Stimulated activated CD8-positive, alpha-beta memory T cell treated with anti-CD3 and anti-CD28 coated beads, Interleukin-4, amount 100 ng/mL, for 24 hours (primary cell): Measurements from ENCODE around the gene SREBF2.
"Not testable (repeated sequence)": the region's sequence is repeated elsewhere in the genome, so short reads cannot be mapped to it uniquely, and the experiment has no call there.

Source experiments
- DNase-seq: peaks from one replicate; pipeline ENCODE4 v3.0.0-alpha.2; 2020; ENCODE audit warnings: low read depth

The SREBF2 gene

GRCh38 chr22:41842996-41843970, 10.4 kb downstream of the SREBF2 start:
- DNase-seq, result no peak

- DNase-seq, result no peak
Measured at GRCh38 chr22:41844036-41844435, 11.1 kb downstream of the SREBF2 start.

- DNase-seq, result no peak
Measured at GRCh38 chr22:41844513-41844912, 11.6 kb downstream of the SREBF2 start.

DNA sequence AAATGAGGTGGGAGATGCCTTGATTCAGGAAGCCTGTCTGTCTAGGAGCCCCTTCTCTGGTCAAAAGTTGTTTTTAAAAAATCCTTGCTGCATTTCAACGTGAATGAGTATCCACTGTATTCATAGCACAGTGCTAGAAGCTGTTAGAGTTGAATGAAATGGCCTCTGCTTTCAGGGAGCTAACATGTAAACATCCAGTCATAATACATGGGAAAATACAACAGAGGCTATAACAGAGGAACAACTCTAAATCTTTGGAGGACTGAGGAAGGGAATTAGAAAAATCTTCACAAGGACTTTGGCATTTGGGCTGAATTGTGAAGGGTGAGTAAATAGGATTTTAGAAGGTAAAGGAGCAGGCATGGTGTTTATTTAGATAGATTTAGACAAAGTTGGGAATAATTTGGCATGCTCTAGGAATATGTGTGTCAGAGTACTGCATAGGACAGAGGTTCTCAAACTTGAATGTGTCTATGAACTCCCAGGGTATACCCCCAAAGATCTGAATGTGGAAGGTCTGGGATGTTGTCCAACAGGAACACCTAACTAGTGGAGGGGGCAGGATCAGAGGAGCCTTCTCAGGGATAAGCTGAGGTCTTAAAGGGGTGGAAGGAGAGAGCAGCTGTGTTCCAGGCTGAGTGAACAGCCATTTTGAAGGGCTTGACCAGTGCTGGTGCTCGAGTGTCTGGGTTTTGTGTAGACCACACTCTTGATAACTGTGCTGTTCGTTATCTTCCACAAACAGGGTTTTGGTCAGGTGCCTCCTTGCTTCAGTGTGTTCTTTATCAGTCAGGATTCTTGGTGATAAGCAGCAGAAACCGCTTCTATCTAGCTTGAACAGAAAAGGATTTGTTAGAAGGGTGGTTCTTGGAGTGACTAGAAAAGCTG, 12.7 kb downstream of the SREBF2 start:
- DNase-seq, result no peak

GRCh38 chr22:41846268-41846987, 13.5 kb downstream of the SREBF2 start:
- DNase-seq, result no peak

DNA sequence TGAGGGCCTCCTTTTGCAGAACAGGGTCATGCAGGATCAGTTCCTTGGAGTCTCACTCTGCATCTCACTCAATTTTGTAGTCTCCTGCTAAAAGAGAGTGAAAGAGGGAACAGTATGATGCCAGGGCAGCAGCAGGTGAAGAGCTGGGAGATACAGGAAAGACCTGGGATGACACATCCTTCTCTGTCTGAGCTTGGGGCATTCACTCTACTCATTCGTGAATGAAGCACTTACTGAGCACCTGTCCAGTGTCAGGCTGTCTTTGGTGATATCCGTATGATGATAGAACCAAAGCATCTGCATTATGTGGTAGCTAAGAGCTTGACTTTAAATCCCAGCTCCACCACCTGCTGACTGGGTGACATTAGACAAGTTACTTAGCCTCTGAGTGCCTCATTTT, 14.4 kb downstream of the SREBF2 start:
- no peak for DNase-seq

- no peak for DNase-seq
Measured at GRCh38 chr22:41848468-41848867, 15.6 kb downstream of the SREBF2 start.

GRCh38 chr22:41856469-41856868, 23.6 kb downstream of the SREBF2 start:
- DNase-seq, result no peak

GRCh38 chr22:41857155-41857859, 24.4 kb downstream of the SREBF2 start:
- DNase-seq, result peak; percentile 51

DNA sequence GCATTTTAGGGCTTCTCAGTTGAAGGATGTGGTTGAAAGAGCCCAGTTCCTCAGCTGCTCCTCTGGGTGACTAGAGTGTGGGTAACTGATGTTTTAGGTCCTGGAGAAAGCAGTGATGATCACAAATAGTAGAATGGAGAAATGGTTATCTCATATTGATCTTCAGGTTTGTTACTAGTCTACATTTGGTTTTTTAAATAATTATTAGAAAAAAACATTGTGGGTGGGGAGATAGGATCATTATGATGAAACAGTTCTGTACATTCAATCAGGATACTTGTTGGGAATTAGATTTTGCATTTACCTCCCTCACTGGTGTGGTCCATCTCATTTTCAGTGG, 24.9 kb downstream of the SREBF2 start:
- no peak for DNase-seq

DNA sequence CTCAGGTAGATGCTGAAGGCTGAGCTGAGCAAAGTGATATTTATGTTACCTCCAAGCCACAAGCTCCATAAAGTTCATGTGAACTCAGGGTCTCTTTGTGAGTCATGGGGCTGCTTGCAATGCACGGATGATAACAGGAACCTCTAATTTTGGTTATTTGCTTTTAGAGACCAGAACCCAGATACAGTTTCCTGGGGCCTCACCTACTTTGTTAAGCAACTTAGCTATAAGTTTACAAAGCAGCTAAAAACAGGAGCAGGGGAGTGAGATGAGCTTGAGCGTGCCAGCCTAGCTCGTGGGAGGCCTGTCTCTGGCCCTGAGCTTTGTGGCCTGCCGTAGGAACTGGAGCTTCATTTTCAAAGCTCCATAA, 29.2 kb downstream of the SREBF2 start:
- peak; percentile 3 for DNase-seq

GRCh38 chr22:41862530-41863266, 29.8 kb downstream of the SREBF2 start:
- peak; percentile 30 for DNase-seq

GRCh38 chr22:41863472-41863871, 30.6 kb downstream of the SREBF2 start:
- DNase-seq, result no peak

DNA sequence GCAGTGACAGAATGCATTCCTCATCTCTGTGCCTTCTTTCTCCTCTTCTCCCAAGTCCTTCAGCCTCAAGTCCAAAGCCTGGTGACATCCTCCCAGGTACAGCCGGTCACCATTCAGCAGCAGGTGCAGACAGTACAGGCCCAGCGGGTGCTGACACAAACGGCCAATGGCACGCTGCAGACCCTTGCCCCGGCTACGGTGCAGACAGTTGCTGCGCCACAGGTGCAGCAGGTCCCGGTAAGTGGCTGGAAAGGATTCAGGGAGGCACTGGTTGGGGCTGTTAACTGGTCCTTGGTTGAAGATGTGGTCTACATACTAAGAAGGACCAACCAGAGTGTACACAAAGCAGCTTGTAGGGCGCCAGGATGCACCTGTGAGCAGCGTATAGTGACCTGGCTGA, 35.7 kb downstream of the SREBF2 start:
- DNase-seq, result no peak

DNA sequence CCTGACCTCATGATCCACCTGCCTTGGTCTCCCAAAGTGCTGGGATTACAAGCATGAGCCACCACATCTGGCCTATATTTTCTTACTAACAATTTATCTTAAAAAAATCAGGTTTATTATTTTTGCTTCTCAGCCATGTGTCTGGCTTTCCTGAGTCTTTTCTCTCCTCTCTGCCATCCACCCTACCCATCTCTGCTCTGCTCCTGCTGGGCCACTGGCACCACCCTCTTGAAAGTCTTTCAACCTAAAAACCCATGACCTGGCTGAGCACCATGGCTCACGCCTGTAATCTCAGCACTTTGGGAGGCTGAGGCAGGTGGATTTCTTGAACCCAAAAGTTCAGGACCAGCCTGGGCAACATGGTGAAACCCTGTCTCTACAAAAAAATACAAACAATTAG, 37.2 kb downstream of the SREBF2 start:
- not testable (repeated sequence) for DNase-seq

DNA sequence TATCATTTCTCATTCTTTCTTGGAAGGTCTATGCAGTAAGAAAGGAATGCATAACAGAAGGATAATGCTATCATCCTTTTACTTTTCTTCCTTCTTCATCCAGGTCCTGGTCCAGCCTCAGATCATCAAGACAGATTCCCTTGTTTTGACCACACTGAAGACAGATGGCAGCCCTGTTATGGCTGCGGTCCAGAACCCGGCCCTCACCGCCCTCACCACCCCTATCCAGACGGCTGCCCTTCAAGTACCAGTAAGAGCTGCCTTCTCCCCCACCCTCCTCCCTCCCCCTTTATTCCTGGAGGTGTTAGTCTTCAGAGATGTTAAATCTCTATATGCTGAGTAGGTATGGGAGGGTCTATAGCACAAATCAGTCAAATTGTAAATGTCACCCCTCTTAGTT, 37.9 kb downstream of the SREBF2 start:
- no peak for DNase-seq

DNA sequence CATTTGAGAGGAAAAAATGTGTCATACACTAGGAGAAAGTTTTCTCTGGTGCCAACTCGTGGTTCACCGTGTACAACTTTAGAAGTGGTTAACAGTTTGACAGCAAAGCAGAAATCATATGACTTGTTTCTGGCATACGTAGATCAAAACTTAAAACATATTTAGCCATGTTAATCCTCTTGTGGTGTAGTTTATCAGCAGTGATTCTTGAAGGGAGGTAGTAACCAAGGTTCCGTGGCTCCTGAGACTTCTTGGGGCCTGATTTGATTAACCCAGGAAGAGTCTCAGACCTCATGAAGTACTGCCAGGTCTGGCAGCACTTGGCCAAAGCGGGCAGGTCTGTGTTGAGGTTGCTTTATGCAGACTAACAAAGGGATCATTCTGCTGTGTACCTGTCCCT, 40.5 kb downstream of the SREBF2 start:
- no peak for DNase-seq

DNA sequence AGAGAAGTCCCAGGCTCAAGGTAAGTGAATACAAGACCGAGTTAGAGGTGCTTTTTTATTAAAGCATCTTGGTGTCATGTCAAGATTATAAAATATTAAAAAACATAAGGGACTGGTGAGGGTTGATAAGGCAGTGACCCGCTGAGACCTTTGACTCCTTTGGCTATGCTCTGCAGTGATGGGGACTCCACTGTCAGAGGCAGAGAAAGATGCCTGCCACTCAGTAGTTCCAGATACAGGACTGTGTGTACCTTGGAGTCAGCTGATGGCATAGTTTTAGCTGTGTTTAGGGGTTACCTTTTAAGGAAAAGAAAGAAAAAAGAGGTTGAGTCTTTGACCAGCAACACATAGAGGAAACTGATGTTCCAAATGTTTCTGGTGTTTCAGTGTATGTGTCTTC, 41.2 kb downstream of the SREBF2 start:
- no peak for DNase-seq

DNA sequence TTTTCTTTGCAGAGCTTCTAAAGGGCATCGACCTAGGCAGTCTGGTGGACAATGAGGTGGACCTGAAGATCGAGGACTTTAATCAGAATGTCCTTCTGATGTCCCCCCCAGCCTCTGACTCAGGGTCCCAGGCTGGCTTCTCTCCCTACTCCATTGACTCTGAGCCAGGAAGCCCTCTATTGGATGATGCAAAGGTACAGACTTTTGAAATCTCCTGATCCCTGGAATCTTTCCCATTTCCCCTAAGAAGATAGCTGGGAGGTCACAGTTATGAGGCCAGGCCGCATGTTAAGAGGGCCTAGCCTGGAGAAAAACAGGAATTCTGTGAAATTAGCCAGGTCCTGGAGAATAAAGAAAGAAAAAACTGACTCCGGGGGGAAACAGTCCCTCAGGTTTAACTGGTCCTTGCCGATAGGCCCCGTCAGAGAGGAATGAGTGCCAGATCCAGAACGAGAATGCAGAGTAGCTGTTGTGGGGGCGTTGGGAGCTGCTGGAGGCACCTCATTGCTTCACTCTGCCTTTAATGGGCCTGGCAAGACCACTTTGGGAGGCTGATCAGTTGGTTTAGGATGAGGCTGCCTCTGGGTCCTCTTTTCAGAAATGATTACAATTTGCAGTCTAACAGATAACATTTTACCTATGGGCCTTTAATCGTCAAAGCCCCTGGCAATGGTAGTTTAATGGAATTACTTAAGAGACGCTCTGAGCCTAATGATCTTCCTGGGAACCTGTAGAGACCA, 42.8 kb downstream of the SREBF2 start:
- no peak for DNase-seq

DNA sequence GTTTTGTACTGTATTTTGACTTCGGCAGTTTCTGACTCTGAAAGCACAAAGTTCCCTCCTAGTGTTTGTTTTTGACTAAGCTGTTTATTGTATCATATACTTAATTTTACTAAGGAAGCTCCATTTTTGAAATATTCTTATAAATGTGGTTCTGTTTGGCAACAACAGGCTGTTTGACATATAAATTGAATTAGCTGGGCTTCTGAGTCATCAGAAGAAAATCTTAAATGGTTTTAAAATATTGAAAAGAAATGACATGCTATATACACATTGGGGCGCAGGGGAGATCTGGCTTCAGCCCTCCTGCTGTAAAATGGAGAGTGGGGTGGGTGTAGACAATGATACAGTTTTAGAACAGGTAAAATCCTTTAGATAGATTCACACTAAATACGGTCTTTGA, 43.4 kb downstream of the SREBF2 start:
- DNase-seq, result no peak
